ENCODE measurements around the gene ANKRD9.
A peak's percentile ranks its signal among the peaks of the same experiment; 100 is the strongest.

The ANKRD9 gene, protein sequence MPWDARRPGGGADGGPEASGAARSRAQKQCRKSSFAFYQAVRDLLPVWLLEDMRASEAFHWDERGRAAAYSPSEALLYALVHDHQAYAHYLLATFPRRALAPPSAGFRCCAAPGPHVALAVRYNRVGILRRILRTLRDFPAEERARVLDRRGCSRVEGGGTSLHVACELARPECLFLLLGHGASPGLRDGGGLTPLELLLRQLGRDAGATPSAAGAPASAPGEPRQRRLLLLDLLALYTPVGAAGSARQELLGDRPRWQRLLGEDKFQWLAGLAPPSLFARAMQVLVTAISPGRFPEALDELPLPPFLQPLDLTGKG

DNA sequence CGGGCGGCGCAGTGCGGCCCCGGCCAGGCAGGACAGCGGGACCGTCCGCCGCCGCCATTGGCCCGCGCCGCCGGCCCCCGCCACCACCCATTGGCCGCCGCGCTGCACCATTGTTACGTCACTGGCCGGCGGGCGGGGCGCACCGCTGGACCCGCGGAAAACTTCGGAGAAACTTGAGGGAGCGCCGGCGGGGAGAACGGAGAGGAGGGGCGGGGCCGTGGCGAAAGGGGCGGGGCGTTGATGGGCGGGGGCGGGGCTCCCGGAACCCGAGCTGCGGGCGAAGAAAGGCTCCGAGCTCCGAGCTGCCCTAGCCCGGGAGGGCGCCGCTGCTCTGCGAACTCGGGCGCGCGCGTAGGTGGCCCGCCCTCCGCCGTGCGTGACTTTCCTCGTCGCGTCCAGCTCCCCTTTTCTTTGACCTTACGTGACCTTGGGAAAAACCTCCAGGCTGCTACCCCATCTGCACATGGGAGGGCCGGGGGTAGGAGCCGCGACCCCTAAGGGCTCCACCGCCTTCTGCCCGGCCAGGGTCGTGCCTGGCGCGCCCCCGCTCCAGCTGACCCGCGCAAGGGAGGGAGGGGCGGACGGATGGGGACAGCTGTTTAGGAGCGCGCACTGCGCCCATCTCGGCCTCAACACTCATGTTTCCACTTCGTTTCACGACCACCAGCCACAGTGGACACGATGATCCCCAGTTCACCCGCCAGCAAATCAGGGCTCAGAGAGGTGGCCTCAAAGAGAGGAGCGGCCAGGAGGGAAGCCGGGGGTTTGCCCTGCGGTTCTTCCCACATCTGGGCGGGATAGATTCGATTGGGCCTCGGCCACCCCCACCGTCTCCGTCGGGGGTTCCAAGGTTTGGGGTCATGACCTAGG is at the start of gene ANKRD9:
Gene ANKRD9 (minus strand): TSS at position 31 of the 870 bp plus-strand sequence. CDS start 1,887 bp downstream, outside the sequence.
- H3K27ac ChIP-seq, result peak within 1 kb of the TSS; percentile 100
- TF ChIP-seq, protein P1, sequence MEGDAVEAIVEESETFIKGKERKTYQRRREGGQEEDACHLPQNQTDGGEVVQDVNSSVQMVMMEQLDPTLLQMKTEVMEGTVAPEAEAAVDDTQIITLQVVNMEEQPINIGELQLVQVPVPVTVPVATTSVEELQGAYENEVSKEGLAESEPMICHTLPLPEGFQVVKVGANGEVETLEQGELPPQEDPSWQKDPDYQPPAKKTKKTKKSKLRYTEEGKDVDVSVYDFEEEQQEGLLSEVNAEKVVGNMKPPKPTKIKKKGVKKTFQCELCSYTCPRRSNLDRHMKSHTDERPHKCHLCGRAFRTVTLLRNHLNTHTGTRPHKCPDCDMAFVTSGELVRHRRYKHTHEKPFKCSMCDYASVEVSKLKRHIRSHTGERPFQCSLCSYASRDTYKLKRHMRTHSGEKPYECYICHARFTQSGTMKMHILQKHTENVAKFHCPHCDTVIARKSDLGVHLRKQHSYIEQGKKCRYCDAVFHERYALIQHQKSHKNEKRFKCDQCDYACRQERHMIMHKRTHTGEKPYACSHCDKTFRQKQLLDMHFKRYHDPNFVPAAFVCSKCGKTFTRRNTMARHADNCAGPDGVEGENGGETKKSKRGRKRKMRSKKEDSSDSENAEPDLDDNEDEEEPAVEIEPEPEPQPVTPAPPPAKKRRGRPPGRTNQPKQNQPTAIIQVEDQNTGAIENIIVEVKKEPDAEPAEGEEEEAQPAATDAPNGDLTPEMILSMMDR (conservative IDR thresholded peaks at IDR 0.05; ENCODE audit: low read depth), result no peak
- peak; percentile 94 for DNase-seq (ENCODE audit: low spot score)
- POLR2A ChIA-PET (ENCODE audit: low non-redundant PET), result no interaction called here
- CTCF ChIA-PET, result interaction anchor here (0.5 to 1.0 kb wide), 2 partner anchors 72 to 84 kb away, joined by 3 to 5 read pairs; no protein-coding TSS in a partner anchor

DNA sequence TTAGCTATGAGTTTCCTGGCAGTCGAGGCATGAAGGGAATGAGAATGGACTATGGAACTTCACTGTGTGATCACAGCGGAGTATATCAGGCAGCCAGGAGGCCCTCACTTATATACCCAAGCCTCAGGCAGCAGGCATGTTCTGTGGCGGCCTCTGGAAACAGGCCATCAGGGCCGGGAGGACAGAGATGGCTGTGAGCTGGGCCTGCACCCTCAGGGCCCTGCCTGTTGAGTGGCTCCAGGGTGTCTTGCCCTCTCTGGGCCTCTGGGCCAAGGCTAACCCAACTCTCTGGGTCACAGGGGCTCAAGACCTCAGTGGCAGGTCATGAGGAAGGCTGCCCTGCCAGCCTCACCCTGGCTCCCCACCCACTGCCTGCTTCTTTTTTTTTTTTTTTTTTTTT is 49.0 kb upstream of the ANKRD9 start:
- TF ChIP-seq, protein P1 (conservative IDR thresholded peaks at IDR 0.05; ENCODE audit: low read depth), result no peak
- ChIA-PET POLR2A (ENCODE audit: low non-redundant PET) (no interaction called here), CTCF (no interaction called here)
- H3K27ac ChIP-seq, result peak overlapping the region; percentile 92
- DNase-seq (ENCODE audit: low spot score), result no peak

DNA sequence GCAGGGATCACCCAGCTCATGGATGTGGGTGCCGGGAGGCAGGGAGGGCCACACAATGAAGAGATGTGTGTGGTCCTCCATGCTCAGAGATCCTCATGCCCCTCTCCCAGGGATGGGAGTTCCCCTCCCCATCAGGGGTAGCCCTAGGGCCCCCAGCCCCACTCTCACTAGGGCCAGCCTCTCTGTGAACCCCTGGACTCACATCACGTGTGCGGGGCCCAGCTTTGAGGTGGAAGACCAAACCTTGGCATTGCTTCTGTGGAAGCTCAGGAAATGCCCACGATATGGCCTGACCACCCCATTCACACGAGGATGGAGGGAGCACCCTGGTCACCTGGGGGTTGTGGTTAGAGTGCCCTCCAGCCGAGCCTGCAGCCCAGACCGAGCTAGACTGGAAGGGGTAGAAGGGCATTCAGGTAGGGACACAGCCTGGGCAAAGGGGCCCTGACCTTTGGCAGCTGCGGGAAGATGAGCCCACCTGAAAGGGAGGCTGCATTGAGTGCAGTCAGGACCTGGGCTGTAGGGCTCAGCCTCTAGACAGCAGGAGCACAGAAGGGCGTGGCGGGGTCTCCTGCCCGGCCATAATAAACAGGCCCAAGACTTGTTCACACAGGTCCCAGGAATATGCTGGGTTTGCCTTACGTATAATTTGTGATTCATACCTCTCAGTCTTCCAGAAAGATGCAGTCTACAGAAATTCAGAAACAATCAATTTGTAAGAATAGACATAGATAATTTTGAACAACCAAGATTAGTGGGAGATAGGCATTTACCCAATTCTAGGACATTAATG is 48.1 kb upstream of the ANKRD9 start:
- DNase-seq (ENCODE audit: low spot score), result peak; percentile 72
- H3K27ac ChIP-seq, result peak overlapping the region; percentile 92
- ChIA-PET CTCF (interaction anchor here (0.5 to 0.6 kb wide), 2 partner anchors 406 to 547 kb away, joined by 3 read pairs; no protein-coding TSS in a partner anchor), POLR2A (ENCODE audit: low non-redundant PET) (interaction anchor here (0.6 to 0.9 kb wide), 2 partner anchors 25 to 221 kb away, joined by 3 to 4 read pairs; no protein-coding TSS in a partner anchor)
- TF ChIP-seq, protein P1 (conservative IDR thresholded peaks at IDR 0.05; ENCODE audit: low read depth), result no peak

DNA sequence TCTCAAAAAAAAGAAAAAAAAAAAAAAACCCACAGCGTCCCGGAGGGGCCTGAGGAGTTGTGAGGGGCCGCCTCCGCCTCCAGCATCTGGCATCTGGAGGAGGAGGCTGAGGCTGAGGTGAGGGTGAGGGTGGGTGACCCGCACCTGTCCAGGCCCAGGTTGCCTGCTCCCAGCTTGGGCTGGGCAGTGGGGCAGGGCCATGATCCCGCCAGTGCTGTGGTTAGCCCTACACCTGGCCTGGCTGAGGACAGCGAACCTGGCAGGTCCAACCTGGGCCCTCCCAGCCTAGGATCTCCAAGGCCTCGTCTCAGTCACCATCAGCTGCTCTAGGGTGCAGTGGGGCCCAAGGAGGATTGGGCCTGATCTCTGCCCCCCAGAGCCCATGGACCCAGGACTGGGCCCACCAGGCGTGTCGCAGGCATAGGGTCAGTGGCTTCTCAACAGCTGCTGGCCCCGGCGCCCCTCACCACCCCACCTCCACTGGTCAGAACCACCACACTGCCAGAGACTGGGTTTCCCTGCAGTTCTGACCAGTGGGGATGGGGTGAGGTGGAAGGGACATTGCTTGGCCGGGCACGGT is 46.6 kb upstream of the ANKRD9 start:
- DNase-seq (ENCODE audit: low spot score), result no peak
- H3K27ac ChIP-seq, result peak overlapping the region; percentile 92
- ChIA-PET CTCF (no interaction called here), POLR2A (ENCODE audit: low non-redundant PET) (interaction anchor here (0.7 kb wide), 1 partner anchor 28 kb away, joined by 3 read pairs; no protein-coding TSS in a partner anchor)
- TF ChIP-seq, protein P1 (conservative IDR thresholded peaks at IDR 0.05; ENCODE audit: low read depth), result no peak

DNA sequence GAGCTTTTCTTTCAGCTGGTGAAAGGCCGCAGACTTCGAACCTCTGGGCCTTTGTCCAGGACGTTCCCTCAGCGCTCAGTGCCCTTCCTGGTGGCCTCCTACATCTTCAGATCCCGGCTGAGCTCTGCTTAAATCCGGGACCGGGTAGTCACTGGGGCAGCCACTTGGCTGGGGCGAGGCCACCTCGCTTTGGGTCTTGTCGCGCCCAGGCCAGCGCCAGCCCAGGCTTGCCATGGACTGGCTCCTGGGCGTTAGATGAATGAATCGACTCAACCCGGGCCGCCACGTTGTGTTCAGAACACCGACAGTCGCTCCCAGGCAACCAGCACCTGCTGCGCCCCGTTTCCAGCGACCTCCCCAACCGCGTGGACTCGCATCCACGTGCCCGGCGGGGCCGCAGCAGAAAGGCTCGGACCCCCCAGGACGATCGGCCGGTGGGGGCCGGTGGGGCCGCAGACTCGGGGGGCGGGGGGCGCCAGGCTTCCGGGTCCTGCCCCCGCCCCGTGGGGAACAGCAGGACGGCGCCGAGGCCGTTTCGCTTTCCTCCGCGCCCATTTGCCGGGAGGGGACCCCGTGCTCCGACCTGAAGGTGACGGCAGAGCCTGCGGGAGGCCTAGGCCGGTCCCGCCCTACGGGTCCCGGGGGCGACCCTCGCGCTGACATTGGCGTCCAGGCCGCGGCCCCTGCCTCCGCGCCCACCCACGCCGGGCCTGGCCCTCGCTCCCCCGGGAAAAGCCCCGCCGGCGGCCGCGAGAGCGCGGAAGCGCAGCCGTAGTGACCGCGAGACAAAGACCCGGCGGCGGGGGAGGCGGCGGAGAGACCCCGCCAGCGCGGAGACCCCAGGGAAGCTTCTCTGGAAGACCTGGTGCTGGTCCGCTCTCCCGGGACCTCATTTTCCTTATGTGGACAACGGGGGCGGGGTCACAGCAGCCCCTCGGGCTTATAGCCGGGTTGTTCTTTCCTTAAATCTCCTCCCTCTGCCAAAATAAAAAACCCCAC is 45.5 kb upstream of the ANKRD9 start:
- DNase-seq (ENCODE audit: low spot score), result no peak
- peak overlapping the region; percentile 92 for H3K27ac ChIP-seq
- TF ChIP-seq, protein P1 (conservative IDR thresholded peaks at IDR 0.05; ENCODE audit: low read depth), result no peak
- CTCF ChIA-PET, result no interaction called here
- POLR2A ChIA-PET (ENCODE audit: low non-redundant PET), result interaction anchor here (0.7 kb wide), 2 partner anchors 27 to 640 kb away, joined by 3 to 14 read pairs; no protein-coding TSS in a partner anchor
